GM19099 (cell line): ENCODE results near the gene SIX5.

Experiments used
- POLR2A ChIP-seq: IDR thresholded peaks from 3 replicates; pipeline ENCODE4 v1.6.1; 2011; ENCODE audit warnings: low read depth; ENCODE audit not compliant: insufficient read length; ENCODE audit errors: extremely low read depth

Gene SIX5

GRCh38 chr19:45770192-45771101 lies 1.4 kb upstream of the SIX5 start:
- TF ChIP-seq POLR2A, result no peak

GRCh38 chr19:45769821-45770191 lies 754 bp upstream of the SIX5 start:
- TF ChIP-seq POLR2A, result no peak

GRCh38 chr19:45768655-45768983 lies 433 bp downstream of the SIX5 start:
- no peak for TF ChIP-seq POLR2A

- peak; percentile 44 for TF ChIP-seq POLR2A
Observed at GRCh38 chr19:45767881-45768654, 984 bp downstream of the SIX5 start.

GRCh38 chr19:45767410-45767880 lies 1.6 kb downstream of the SIX5 start:
- no peak for TF ChIP-seq POLR2A

- TF ChIP-seq POLR2A, result no peak
Observed at GRCh38 chr19:45766869-45767346, 2.1 kb downstream of the SIX5 start.

GRCh38 chr19:45766296-45766868 lies 2.7 kb downstream of the SIX5 start:
- no peak for TF ChIP-seq POLR2A

GRCh38 chr19:45765702-45766295 lies 3.3 kb downstream of the SIX5 start:
- no peak for TF ChIP-seq POLR2A

GRCh38 chr19:45764945-45765701 lies 3.9 kb downstream of the SIX5 start:
- no peak for TF ChIP-seq POLR2A

GRCh38 chr19:45764475-45764874 lies 4.6 kb downstream of the SIX5 start:
- TF ChIP-seq POLR2A, result no peak

GRCh38 chr19:45763691-45764294 lies 5.3 kb downstream of the SIX5 start:
- TF ChIP-seq POLR2A, result no peak

- TF ChIP-seq POLR2A, result no peak
Observed at GRCh38 chr19:45762870-45763631, 6.0 kb downstream of the SIX5 start.

GRCh38 chr19:45761714-45762113 lies 7.3 kb downstream of the SIX5 start:
- no peak for TF ChIP-seq POLR2A

GRCh38 chr19:45758921-45759320 lies 10.1 kb downstream of the SIX5 start:
- TF ChIP-seq POLR2A, result no peak

GRCh38 chr19:45757695-45758094 lies 11.4 kb downstream of the SIX5 start:
- TF ChIP-seq POLR2A, result no peak
